ENCODE results near the gene IL18.

DNA sequence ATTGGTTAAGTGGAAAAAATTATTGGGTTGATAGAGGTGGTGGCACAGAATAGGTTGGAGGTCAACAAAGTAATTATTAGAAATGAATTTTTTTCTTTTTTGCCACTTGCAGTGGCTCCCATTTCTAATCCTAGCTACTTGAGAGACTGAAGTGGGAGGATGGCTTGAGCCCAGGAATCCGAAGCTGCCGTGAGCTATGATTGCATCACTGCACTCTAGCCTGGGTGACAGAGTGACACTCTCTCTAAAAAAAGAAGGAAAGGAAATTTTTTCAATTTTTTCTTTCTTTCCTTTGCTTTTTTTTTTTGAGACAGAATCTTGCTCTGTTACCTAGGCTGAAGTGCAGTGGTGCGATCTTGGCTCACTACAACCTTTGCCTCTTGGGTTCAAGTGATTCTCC, 9.3 kb upstream of the IL18 start:
- TF ChIP-seq, protein P1, sequence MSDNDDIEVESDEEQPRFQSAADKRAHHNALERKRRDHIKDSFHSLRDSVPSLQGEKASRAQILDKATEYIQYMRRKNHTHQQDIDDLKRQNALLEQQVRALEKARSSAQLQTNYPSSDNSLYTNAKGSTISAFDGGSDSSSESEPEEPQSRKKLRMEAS (IDR thresholded peaks at IDR 0.05) = no peak
- TF ChIP-seq TAF1 (IDR thresholded peaks at IDR 0.05; ENCODE audit: low read depth) (no peak), CEBPB (IDR thresholded peaks at IDR 0.05) (no peak), RAD21 (IDR thresholded peaks at IDR 0.05; ENCODE audit: low read depth) (no peak), FOXM1 (IDR thresholded peaks at IDR 0.05; ENCODE audit: borderline replicate concordance, low read depth) (no peak), NFIC (IDR thresholded peaks at IDR 0.05) (no peak), TEAD4 (IDR thresholded peaks at IDR 0.05) (no peak), EGR1 (IDR thresholded peaks at IDR 0.05) (no peak), EP300 (IDR thresholded peaks at IDR 0.05; ENCODE audit: borderline replicate concordance) (no peak), ZBTB7A (IDR thresholded peaks at IDR 0.05; ENCODE audit: low read depth) (no peak), CREB1 (IDR thresholded peaks at IDR 0.05; ENCODE audit: low read depth) (no peak)
- TF ChIP-seq, protein P2, sequence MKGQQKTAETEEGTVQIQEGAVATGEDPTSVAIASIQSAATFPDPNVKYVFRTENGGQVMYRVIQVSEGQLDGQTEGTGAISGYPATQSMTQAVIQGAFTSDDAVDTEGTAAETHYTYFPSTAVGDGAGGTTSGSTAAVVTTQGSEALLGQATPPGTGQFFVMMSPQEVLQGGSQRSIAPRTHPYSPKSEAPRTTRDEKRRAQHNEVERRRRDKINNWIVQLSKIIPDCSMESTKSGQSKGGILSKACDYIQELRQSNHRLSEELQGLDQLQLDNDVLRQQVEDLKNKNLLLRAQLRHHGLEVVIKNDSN (IDR thresholded peaks at IDR 0.05) = no peak
- TF ChIP-seq, protein P3, sequence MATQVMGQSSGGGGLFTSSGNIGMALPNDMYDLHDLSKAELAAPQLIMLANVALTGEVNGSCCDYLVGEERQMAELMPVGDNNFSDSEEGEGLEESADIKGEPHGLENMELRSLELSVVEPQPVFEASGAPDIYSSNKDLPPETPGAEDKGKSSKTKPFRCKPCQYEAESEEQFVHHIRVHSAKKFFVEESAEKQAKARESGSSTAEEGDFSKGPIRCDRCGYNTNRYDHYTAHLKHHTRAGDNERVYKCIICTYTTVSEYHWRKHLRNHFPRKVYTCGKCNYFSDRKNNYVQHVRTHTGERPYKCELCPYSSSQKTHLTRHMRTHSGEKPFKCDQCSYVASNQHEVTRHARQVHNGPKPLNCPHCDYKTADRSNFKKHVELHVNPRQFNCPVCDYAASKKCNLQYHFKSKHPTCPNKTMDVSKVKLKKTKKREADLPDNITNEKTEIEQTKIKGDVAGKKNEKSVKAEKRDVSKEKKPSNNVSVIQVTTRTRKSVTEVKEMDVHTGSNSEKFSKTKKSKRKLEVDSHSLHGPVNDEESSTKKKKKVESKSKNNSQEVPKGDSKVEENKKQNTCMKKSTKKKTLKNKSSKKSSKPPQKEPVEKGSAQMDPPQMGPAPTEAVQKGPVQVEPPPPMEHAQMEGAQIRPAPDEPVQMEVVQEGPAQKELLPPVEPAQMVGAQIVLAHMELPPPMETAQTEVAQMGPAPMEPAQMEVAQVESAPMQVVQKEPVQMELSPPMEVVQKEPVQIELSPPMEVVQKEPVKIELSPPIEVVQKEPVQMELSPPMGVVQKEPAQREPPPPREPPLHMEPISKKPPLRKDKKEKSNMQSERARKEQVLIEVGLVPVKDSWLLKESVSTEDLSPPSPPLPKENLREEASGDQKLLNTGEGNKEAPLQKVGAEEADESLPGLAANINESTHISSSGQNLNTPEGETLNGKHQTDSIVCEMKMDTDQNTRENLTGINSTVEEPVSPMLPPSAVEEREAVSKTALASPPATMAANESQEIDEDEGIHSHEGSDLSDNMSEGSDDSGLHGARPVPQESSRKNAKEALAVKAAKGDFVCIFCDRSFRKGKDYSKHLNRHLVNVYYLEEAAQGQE (IDR thresholded peaks at IDR 0.05; ENCODE audit: low read depth) = no peak
